ENCODE data around the gene TEN1.

TEN1 gene

DNA sequence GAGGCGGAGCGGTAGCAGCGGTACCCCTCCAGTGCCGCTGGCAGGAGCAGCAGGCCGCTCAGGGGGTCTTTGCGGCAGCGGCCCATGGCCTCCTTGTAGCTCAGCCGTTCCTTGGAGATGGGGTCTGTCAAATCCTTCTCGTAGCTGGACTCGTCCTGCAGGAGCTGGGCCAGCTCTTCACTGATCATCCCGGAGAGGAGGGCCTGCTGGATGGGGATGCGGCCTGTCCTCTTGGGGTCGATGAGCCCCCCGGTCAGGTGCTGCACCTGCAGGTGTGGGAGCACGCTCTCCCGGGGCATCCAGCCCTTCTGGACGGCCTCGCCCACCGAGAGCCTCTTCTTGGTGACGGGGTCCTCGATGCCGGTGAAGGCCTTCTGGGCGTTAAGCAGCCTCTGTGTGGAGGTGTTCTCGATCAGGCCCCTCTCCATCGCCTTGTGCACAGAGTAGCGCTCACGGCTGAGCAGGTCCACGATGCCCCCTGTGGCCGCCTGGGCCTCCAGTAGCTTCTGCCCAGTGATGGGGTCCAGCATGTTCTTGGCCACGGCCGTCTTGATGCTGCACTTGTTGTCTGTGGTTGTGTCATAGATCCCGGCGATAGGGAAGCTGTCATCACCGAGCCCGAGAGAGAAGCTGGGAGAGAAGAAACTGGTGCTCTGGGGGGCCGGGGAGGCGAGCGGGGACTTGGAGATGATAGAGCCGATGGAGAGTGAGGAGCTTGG is 28.2 kb downstream of the TEN1 start:
- DNase-seq (ENCODE audit: low read depth), result no peak

DNA sequence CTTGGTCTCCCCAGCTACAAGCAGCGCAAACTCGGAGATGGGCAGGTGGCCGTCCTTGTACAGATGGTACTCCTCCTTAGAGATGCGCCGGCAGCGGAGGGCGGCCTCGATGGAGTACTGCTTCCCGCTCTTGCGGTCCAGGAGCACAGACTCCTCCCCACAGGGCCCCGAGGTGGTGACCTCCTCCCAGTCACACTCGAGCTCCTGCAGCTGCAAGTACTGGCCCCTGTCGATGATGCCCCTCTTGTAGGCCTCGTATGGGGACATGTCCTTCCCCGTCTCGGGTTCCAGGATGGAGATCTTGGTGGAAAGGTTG is 28.8 kb downstream of the TEN1 start:
- DNase-seq (ENCODE audit: low read depth), result no peak

GRCh38 chr17:76008208-76008607 is 29.2 kb downstream of the TEN1 start:
- no peak for DNase-seq (ENCODE audit: low read depth)

DNA sequence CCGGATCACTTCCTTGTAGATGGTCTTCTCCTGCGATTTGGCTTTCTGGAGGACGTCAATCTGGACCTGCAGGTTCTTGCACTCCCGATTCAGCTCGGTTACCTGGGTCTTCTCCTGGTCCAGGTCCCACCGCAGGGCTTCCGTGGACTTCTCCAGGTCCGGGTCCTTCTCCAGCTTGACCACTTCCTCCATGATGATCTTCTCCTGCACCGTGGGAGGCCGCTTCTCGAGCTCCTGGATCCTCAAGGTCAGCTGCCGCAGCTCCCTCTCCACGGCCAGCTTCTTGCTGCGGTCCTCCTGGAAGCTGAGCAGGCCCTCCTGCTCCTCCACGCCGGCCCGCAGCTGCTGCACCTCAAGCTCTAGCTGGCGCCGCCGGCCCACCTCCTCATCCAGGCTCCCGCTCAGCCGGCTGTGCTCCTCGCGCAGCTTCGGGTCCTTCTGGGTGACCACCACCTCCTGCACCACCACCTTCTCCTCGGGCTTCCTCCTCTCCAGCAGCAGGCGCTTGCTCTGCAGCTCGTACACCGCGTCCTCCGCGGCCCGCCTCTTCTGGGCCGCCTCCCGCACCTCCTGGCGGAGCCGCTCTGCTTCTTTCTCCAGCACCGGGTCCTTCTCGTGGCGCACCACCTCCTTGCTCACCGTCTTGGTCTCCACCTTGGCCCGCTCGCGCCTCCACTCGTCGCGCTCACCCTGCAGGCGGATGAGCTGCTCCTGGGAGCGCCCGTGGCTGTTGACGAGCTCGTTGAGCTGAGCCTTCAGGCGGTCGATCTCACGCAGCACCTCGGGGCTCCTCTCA is 29.8 kb downstream of the TEN1 start:
- DNase-seq (ENCODE audit: low read depth), result no peak

GRCh38 chr17:76009447-76009846 is 30.4 kb downstream of the TEN1 start:
- DNase-seq (ENCODE audit: low read depth), result no peak

- no peak for DNase-seq (ENCODE audit: low read depth)
Measured at GRCh38 chr17:76009969-76010661, 31.1 kb downstream of the TEN1 start.

DNA sequence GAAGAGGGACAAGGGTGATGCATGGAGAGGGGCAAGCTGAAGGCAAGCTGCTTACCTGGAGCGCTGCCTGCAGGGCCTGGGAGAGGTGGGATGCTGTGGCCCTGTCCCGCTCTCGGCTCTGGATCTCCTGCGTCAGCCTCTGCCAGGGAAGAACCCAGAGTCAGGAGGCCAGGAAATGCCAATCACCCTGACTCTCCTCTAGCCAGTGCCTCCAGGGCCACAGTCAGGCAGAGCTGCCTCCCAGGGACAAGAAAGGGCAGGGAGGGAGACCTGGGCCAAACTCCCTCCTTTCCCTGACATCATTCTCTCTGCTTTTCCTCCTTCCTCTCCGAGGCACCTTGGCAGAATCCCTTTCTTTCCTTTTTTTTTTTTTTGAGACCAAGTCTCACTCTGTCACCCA is 32.9 kb downstream of the TEN1 start:
- DNase-seq (ENCODE audit: low read depth), result no peak

DNA sequence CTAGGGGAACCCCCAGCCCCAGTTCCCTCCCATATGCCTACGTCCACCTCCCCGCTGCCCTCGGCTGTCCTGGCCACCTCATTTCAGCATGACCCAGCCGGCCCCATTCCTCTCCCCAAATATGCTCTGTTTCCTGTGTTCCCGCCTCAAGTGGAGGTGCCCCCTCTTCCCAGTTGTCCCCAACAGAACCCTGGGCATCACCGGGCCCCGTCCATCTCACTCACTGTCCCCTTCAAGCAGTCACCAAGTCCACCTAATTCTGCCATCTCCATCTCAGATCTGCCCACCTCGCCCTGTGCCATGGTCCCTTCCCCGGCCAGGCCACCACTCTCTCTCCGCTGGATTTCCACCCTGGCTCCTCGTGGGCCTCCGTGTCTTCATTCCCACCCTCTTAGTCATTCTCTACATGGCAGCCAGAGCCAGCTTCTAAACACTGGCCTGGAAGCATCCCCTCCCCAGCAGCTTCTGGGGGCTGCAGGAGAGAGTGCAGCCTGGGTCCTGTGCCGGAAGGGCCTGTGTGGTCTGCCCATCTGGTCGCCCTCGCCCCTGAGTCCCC is 34.4 kb downstream of the TEN1 start:
- no peak for DNase-seq (ENCODE audit: low read depth)

GRCh38 chr17:76014100-76014924 is 35.3 kb downstream of the TEN1 start:
- peak; percentile 66 for DNase-seq (ENCODE audit: low read depth)

GRCh38 chr17:76014925-76015261 is 35.9 kb downstream of the TEN1 start:
- no peak for DNase-seq (ENCODE audit: low read depth)

DNA sequence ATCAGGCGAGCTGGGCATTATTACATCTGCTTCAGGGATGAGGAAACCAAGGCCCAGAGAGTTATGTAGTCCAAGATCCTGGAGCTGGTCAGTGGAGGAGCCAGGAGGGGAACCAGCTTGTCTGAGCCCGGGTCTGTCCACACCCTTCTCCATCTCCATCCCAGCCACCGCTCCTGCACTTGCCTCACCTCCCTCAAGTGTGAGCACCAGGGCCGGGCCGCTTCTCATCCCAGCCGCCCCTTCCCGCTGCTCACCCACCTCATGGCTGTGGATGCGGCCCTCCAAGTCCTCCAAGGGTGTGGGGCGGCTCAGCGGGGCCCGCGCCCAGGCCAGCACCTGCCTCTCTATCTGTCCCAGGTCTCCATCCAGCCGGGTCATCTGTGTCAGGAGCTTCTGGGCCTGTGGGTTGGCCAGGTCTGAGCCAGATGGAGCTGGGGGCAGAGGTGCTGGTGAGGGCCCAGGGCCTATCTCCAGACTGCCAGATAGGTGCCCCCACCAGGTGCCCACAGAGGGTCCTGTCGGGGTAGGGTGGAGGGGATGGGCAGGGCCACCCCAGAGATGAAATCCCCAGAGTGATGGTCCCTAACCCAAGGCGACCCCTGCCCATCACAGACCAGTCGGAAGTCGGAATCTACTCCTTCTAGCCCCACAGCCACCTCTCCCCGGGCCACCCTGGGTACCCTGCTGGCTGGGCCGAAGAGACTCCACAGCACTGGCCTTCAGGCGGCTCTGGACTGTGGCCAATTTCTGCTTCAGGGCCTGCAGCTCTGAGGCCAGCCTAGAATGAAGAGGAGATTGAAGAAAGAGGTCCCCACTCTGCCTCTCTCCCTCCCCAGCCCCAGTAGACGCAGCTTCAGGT is 38.7 kb downstream of the TEN1 start:
- no peak for DNase-seq (ENCODE audit: low read depth)

DNA sequence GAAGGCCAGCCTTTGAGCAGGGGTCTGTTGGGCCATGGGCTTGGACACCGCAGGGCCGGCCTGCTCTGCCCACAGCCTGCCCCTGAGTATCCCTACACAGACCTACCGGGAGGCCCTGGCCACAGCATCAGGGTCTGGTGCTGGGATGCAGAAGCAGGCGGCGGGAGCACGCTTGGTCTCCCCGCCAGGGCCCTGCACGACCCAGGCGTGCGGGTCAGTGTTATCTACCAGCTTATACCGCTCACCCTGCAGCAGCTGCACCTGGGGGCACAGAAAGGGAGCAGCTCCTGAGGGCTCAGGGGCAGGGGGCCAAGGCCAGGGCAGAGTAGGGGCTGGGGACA is 39.3 kb downstream of the TEN1 start:
- no peak for DNase-seq (ENCODE audit: low read depth)

DNA sequence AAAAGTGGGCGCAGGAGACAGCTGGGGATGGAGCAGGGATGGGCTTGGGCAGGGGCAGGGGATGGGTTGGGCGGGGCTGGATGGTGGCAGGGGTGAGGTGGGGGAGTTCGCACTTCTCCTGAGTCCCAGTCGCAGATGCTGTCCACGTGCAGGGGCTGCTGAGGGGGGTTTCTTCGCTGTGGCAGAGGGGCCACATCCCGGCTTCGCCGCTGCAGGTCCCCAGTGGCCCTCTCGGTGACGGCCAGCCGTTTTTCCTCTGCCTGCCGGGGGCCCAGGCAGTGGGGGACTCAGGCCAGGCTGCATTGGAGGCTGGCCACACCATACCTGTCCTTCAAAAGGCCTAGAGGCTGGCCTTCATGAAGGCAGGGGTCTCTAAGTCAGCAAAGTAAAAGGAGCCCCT is 39.8 kb downstream of the TEN1 start:
- no peak for DNase-seq (ENCODE audit: low read depth)

GRCh38 chr17:76019833-76020467 is 40.9 kb downstream of the TEN1 start:
- no peak for DNase-seq (ENCODE audit: low read depth)

- no peak for DNase-seq (ENCODE audit: low read depth)
Measured at GRCh38 chr17:76022285-76022684, 43.2 kb downstream of the TEN1 start.

- DNase-seq (ENCODE audit: low read depth), result no peak
Measured at GRCh38 chr17:76022973-76023899, 44.2 kb downstream of the TEN1 start.

GRCh38 chr17:76023900-76024237 is 44.8 kb downstream of the TEN1 start:
- DNase-seq (ENCODE audit: low read depth), result no peak

DNA sequence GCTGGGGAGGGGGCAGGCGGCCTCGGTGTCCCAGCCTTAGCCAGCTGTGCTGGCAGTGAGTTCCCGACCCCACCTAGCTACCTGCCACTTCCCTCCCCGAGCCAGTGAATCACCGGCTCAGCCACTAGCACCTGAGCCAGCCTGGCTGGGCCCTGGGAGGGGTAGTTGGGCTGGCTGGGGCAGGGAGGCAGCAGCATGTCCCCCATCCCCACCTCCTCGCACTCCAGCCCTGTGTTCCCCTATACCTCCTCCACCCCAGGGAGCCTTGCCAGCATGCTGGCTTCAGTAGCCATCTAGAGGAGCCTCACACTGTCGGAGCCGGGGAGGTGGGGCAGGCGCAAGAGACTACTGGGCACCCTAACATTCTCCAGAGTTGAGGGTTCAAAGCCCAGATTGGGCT is 45.3 kb downstream of the TEN1 start:
- no peak for DNase-seq (ENCODE audit: low read depth)

- no peak for DNase-seq (ENCODE audit: low read depth)
Measured at GRCh38 chr17:76025294-76025693, 46.3 kb downstream of the TEN1 start.

DNA sequence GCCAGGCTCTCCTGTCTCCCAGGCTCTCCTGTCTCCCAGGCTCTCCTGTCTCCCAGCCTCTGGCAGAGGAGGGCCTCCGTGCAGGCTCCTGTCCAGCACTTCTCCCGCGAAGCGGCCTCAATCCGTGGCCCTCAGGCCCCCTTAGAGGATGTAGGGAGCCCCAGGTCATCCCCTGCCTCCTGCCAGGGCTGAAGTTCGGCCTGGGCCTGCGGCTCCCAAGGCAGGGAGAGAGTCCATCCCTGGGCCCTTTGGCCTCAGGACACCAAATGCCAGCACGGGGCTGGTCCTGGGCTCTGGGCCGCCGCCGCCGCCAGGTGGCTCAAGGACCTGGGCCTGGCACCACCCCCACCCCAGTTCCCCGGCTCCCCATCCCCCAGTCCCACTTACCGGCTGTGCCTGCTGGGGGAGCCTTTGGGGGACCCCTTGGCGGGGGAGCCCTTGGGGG is 47.7 kb downstream of the TEN1 start:
- no peak for DNase-seq (ENCODE audit: low read depth)

All from activated T-helper 9 cell treated with anti-CD3 and anti-CD28 coated beads, Interleukin-2, amount 50 U/mL, for 16 hours (primary cell).